Embryonic facial prominence (tissue), 1 donor: ENCODE data around the gene CHCHD3.

Experiments
- DNase-seq: peaks from one replicate; pipeline ENCODE4 v3.0.0-alpha.2; 2016; ENCODE audit errors: extremely low spot score

CHCHD3 gene

GRCh38 chr7:133079296-133079695 is 2.6 kb downstream of the CHCHD3 start:
- DNase-seq: no peak

- DNase-seq: no peak
These were observed 4.5 kb downstream of the CHCHD3 start for GRCh38 chr7:133077394-133077793.

GRCh38 chr7:133076142-133076541 is 5.7 kb downstream of the CHCHD3 start:
- no peak for DNase-seq

- no peak for DNase-seq
These were observed 10.4 kb downstream of the CHCHD3 start for GRCh38 chr7:133071506-133071905.

- DNase-seq: no peak
These were observed 11.3 kb downstream of the CHCHD3 start for GRCh38 chr7:133070562-133070961.

GRCh38 chr7:133065301-133065700 is 16.6 kb downstream of the CHCHD3 start:
- DNase-seq: no peak

- DNase-seq: no peak
These were observed 17.6 kb downstream of the CHCHD3 start for GRCh38 chr7:133064082-133064820.

- DNase-seq: no peak
These were observed 20.1 kb downstream of the CHCHD3 start for GRCh38 chr7:133061792-133062191.

- DNase-seq: no peak
These were observed 20.5 kb downstream of the CHCHD3 start for GRCh38 chr7:133061357-133061756.

- no peak for DNase-seq
These were observed 21.9 kb downstream of the CHCHD3 start for GRCh38 chr7:133060004-133060403.

GRCh38 chr7:133059263-133059662 is 22.6 kb downstream of the CHCHD3 start:
- no peak for DNase-seq

GRCh38 chr7:133056370-133057238 is 25.3 kb downstream of the CHCHD3 start:
- no peak for DNase-seq

- no peak for DNase-seq
These were observed 27.6 kb downstream of the CHCHD3 start for GRCh38 chr7:133054162-133054840.

GRCh38 chr7:133053321-133053891 is 28.5 kb downstream of the CHCHD3 start:
- DNase-seq: no peak

GRCh38 chr7:133052826-133053225 is 29.1 kb downstream of the CHCHD3 start:
- no peak for DNase-seq

- DNase-seq: no peak
These were observed 29.5 kb downstream of the CHCHD3 start for GRCh38 chr7:133052401-133052756.

GRCh38 chr7:133051719-133052400 is 30.0 kb downstream of the CHCHD3 start:
- no peak for DNase-seq

- DNase-seq: no peak
These were observed 30.8 kb downstream of the CHCHD3 start for GRCh38 chr7:133051066-133051465.

- no peak for DNase-seq
These were observed 31.5 kb downstream of the CHCHD3 start for GRCh38 chr7:133050200-133050995.

- DNase-seq: no peak
These were observed 33.3 kb downstream of the CHCHD3 start for GRCh38 chr7:133048589-133048988.

GRCh38 chr7:133047321-133047720 is 34.6 kb downstream of the CHCHD3 start:
- DNase-seq: no peak
